Kidney epithelial cell (primary cell): ENCODE measurements around the gene ECM2. TPM values are rescaled to one million over a fixed set of nuclear protein-coding genes. Genes with fewer than 3 reads are reported as not detected.

Experiments
- DNase-seq: peaks from one replicate; pipeline ENCODE4 v3.0.0-alpha.2; 2010; ENCODE audit warnings: low read depth
- H3K27me3 ChIP-seq: 2 replicates; pipeline ENCODE4 v1.6.0; 2011; ENCODE audit warnings: low read length; ENCODE audit not compliant: control insufficient read depth, insufficient read depth
- H3K36me3 ChIP-seq: 2 replicates; pipeline ENCODE4 v1.5.1; 2011; ENCODE audit warnings: low read length; ENCODE audit not compliant: control insufficient read depth, insufficient read depth
- H3K4me3 ChIP-seq: 2 replicates; pipeline ENCODE4 v1.5.1; 2011; ENCODE audit warnings: low read depth, mild to moderate bottlenecking, control low read depth, low read length
- total RNA-seq: library from RNA; depleted of rRNA; stranded (reverse); fragments of >200 nt; gene quantifications from 2 replicates; pipeline ENCODE4 v1.2.3, GENCODE V29; 2015
- TF ChIP-seq, protein P1 (sequence below): IDR thresholded peaks from 2 replicates; pipeline ENCODE4 v1.5.1; 2011; ENCODE audit warnings: mild to moderate bottlenecking, moderate library complexity, low read length, control low read depth, inconsistent platforms; ENCODE audit not compliant: insufficient read depth, poor library complexity, severe bottlenecking

Gene ECM2
- total RNA-seq, 1 donor from 2014 or later: not detected

GRCh38 chr9:92508018-92508820, 27.6 kb downstream of the ECM2 start:
- DNase-seq: no peak
- no peaks in the 10 kb centered on the region for H3K36me3 ChIP-seq
- no peaks in the 10 kb centered on the region for H3K27me3 ChIP-seq
- no peak overlapping the region for H3K4me3 ChIP-seq
- TF ChIP-seq, protein P1, sequence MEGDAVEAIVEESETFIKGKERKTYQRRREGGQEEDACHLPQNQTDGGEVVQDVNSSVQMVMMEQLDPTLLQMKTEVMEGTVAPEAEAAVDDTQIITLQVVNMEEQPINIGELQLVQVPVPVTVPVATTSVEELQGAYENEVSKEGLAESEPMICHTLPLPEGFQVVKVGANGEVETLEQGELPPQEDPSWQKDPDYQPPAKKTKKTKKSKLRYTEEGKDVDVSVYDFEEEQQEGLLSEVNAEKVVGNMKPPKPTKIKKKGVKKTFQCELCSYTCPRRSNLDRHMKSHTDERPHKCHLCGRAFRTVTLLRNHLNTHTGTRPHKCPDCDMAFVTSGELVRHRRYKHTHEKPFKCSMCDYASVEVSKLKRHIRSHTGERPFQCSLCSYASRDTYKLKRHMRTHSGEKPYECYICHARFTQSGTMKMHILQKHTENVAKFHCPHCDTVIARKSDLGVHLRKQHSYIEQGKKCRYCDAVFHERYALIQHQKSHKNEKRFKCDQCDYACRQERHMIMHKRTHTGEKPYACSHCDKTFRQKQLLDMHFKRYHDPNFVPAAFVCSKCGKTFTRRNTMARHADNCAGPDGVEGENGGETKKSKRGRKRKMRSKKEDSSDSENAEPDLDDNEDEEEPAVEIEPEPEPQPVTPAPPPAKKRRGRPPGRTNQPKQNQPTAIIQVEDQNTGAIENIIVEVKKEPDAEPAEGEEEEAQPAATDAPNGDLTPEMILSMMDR: no peak

DNA sequence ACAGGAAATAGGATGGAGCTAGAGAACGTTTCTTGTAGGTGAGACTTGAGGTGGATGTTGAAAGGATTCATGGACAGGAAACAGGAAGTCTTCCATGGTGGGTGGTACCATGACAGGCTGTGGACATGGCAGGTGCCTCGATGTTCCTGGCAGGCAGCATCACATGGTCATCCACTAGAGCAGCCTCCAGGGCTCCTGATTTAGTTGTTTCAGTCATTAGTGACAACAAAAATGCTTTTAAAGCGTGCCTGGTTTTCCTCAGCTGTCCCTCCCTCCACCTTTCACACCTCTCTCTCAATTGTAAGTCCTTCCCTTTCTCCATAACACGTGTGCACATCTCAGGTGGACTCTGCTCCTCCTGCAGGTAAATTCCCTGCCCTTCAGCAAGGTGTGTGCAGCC, 28.3 kb downstream of the ECM2 start:
- no peaks in the 10 kb centered on the region for H3K36me3 ChIP-seq
- H3K4me3 ChIP-seq: no peak overlapping the region
- no peak for DNase-seq
- no peaks in the 10 kb centered on the region for H3K27me3 ChIP-seq
- TF ChIP-seq, protein P1: no peak

DNA sequence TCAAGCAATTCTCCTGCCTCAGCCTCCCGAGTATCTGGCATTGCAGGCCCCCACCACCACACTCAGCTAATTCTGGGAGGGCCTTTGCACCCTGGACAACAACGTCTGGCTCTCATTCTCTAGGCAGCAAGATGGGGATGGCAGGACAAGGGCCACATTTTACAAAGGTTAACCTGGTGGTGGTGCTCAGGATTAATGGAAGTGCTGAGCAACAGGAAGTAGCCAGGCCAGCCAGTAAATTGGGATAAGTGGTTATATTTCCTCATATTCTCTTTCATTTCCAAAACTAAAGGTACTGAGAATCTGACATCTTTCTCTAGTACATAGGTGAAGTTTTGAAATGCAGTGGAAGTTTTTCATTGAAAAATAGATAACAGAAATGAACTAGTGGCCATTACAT, 28.8 kb downstream of the ECM2 start:
- Histone ChIP-seq H3K4me3 (no peak overlapping the region), H3K36me3 (no peaks in the 10 kb centered on the region), H3K27me3 (no peaks in the 10 kb centered on the region)
- DNase-seq: no peak
- TF ChIP-seq, protein P1: no peak

DNA sequence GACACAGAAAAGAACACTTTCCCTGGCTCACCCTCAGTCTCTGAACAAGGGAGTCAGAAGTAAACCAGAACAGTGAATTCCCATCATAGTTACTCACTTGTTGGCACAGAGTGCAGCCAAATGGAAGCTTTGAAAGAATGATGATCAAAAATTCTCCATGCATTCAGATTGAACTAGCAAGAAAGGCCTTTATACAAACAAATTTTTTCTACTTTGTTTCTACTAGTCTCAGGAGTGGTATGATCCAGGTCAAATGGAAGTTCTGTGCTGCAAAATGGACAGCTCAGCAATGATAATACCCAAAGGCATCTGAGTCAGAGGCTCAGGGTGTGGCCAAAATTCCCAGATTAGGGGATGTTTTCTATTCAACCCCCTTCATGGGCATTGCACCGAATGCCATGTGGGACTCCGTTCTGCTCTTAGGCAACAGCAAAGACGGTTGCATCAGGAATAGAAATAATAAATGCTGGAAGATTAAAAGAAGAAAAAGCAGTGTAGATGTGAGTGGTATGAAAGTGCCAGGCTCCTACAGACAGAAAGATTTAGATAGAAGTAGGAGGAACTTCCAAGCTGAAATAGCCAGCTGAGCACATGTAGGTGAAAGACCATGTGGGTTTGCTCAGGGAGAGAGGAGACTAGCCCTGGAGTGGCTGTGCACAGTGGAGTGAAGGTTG, 29.5 kb downstream of the ECM2 start:
- TF ChIP-seq, protein P1: no peak
- Histone ChIP-seq H3K27me3 (no peaks in the 10 kb centered on the region), H3K4me3 (no peak overlapping the region), H3K36me3 (no peaks in the 10 kb centered on the region)
- DNase-seq: no peak

DNA sequence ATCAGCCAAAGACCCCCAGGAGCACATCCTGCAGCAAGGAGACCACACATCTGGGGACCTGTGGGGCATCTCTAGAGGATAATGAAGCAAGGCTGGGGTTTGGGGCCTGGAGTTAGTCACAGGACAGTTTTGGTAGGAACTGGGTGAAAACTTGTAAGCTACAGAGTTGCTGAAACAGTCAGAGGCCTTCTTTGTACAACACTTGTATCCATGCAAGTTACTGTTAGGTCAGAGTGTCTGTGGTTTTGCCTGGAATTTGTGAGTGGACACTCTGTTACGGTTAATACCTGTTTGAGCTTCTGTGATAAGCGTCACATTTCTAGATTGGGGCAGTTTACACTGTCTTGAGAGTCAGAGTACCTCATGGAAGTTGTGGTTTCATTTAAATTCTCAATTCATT, 30.9 kb downstream of the ECM2 start:
- Histone ChIP-seq H3K4me3 (no peak overlapping the region), H3K27me3 (no peaks in the 10 kb centered on the region), H3K36me3 (no peaks in the 10 kb centered on the region)
- no peak for DNase-seq
- TF ChIP-seq, protein P1: no peak
